ENCODE data around the gene AGBL4. TPM values are rescaled to one million over a fixed set of nuclear protein-coding genes. Genes with fewer than 3 reads are reported as not detected.
"Not testable (repeated sequence)": the region's sequence is repeated elsewhere in the genome, so short reads cannot be mapped to it uniquely, and the experiment has no call there.

The AGBL4 gene
- total RNA-seq, 2 experiments from 2014 or later = not detected

DNA sequence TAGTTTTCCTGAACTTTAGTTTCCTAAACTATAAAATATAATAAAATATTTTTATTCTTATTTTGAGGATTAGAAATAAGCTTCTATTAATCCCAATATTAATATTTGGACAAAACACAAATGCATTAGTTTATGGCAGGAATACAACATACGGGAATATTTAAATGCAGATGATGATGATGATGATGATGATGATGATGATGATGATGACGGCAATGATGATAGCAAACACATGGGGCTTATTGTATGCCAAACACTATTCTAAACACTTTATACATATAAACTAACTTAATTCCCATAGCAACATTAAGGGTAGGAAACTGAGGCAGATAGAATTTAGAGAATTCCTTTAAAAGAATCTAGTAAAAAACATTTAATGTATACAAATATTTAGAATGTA, 705.5 kb downstream of the AGBL4 start:
- no peaks in the 10 kb centered on the region for H3K36me3 Mint-ChIP-seq (ENCODE audit: low read depth)
- CTCF ChIA-PET = no interaction called here
- H3K4me3 Mint-ChIP-seq = no peak overlapping the region
- DNase-seq = no peak
- H3K4me1 Mint-ChIP-seq (ENCODE audit: low read depth) = no peaks in the 10 kb centered on the region
- H3K9me3 Mint-ChIP-seq = peaks cover 3% of the 10 kb centered on the region
- intact Hi-C loops (cut with micrococcal nuclease) = no loop called here
- no peak overlapping the region for H3K27ac Mint-ChIP-seq
- H3K27me3 Mint-ChIP-seq (ENCODE audit: low read depth) = no peaks in the 10 kb centered on the region

DNA sequence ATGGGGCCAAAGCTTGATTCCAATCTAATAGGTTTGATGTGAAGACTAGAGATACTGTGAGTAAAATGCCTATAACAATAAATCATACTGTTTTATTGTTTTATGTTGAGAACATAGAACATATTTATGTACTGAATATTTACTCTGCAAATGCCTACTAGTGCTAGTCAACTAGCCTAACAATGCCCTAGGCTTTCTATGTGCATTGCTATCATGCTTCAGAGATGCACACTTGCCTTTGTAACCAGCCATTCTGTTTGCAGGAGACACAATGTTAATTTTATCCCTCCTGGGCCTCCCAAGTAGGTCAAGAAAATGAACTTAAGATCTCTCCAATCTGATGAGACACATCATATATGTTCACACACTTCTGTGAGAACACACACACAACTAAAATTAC, 716.3 kb downstream of the AGBL4 start:
- CTCF ChIA-PET = no interaction called here
- no peak overlapping the region for H3K4me3 Mint-ChIP-seq
- H3K9me3 Mint-ChIP-seq = peaks cover 3% of the 10 kb centered on the region
- intact Hi-C loops (cut with micrococcal nuclease) = no loop called here
- H3K36me3 Mint-ChIP-seq (ENCODE audit: low read depth) = no peaks in the 10 kb centered on the region
- H3K4me1 Mint-ChIP-seq (ENCODE audit: low read depth) = no peaks in the 10 kb centered on the region
- DNase-seq = no peak
- H3K27me3 Mint-ChIP-seq (ENCODE audit: low read depth) = no peaks in the 10 kb centered on the region
- H3K27ac Mint-ChIP-seq = no peak overlapping the region

DNA sequence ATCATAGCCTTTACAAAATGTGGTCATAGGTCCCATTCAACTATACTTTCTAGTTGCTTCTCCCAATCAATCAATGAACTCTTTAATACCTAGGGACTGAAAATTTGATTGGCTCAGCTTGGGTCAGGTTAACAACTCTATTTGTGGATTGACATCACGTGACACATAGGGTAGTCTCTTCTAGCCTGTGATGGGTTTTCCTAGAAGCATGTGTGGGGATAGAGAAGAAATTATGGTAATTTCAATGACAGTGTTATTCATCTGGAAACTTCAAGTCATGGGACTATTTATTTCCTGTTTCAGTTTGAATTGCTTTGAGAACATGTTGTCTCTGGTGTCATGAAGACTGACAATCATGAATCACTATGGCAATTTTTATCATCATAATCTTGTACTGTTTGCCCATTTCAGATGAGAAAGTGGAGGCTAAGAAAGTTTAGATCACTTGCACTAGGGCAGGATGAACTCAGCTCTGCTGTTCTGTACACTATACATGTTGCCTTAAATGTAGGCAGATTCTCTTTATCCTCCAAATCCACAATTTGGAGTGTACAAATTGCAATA, 717.2 kb downstream of the AGBL4 start:
- Mint-ChIP-seq H3K27ac (no peak overlapping the region), H3K9me3 (peaks cover 5% of the 10 kb centered on the region), H3K4me3 (no peak overlapping the region), H3K27me3 (ENCODE audit: low read depth) (no peaks in the 10 kb centered on the region), H3K36me3 (ENCODE audit: low read depth) (no peaks in the 10 kb centered on the region), H3K4me1 (ENCODE audit: low read depth) (no peaks in the 10 kb centered on the region)
- CTCF ChIA-PET = no interaction called here
- DNase-seq = no peak
- intact Hi-C loops (cut with micrococcal nuclease) = no loop called here

DNA sequence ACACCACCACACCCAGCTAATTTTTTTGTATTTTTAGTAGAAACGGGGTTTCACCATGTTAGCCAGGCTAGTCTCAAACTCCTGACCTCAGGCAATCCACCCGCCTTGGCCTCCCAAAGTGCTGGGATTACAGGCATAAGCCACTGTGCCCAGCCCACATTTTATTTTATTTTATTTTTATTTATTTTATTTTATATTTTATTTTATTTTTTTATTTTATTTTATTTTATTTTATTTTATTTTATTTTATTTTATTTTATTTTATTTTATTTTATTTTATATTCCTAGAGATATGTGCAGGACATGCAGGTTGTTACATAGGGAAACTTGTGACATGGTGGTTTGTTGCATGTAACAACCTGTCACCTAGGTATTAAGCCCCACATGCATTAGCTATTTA, 721.4 kb downstream of the AGBL4 start:
- H3K36me3 Mint-ChIP-seq (ENCODE audit: low read depth); H3K9me3 Mint-ChIP-seq; H3K27ac Mint-ChIP-seq; H3K27me3 Mint-ChIP-seq (ENCODE audit: low read depth); DNase-seq; CTCF ChIA-PET; intact Hi-C loops (cut with micrococcal nuclease); H3K4me3 Mint-ChIP-seq; H3K4me1 Mint-ChIP-seq (ENCODE audit: low read depth): not testable (repeated sequence)

DNA sequence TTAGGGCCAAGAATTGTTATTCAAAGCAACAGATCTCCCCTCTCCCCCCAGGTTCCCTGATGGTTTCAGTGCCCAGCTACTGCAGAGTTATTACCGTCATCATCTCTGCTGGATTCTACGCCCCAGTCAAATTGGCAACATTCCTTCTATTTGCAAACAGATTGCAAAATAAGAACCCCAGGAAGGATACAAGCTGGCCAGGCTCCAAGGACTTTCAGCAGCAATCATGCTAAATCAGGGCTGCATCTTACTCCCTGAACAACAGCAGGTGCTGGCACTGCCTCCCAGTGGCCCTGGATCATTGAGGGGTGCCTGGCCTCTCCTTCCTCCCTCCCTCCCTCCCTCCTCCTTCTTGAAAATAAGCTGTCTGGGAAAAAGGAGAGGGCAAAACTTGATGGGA, 725.5 kb downstream of the AGBL4 start:
- Mint-ChIP-seq H3K36me3 (ENCODE audit: low read depth) (no peaks in the 10 kb centered on the region), H3K4me3 (no peak overlapping the region), H3K27me3 (ENCODE audit: low read depth) (no peaks in the 10 kb centered on the region), H3K27ac (no peak overlapping the region), H3K9me3 (peaks cover 7% of the 10 kb centered on the region), H3K4me1 (ENCODE audit: low read depth) (no peaks in the 10 kb centered on the region)
- intact Hi-C loops (cut with micrococcal nuclease) = no loop called here
- CTCF ChIA-PET = no interaction called here
- no peak for DNase-seq

DNA sequence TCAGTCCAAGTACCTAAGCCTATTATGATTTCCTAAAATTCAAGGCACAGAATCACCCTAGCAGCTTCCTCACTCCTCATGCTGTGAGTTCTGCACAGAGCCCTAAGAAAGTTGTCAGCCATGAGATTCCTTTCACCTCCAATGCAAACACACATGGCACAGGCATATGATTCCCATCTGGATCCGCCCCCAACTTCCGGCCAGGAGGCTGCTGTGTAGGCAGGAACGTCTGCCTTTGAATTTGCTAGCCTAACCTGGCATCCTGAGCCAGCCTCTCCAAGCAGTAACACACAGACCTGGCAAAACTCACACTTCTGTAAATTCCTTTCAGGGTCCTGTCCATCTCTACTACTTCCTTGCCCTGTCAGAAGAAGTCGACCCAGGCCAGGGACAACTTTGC, 726.0 kb downstream of the AGBL4 start:
- H3K4me1 Mint-ChIP-seq (ENCODE audit: low read depth) = no peaks in the 10 kb centered on the region
- CTCF ChIA-PET = no interaction called here
- no peak for DNase-seq
- H3K27me3 Mint-ChIP-seq (ENCODE audit: low read depth) = no peaks in the 10 kb centered on the region
- intact Hi-C loops (cut with micrococcal nuclease) = no loop called here
- H3K4me3 Mint-ChIP-seq = no peak overlapping the region
- H3K27ac Mint-ChIP-seq = no peak overlapping the region
- no peaks in the 10 kb centered on the region for H3K36me3 Mint-ChIP-seq (ENCODE audit: low read depth)
- H3K9me3 Mint-ChIP-seq = peaks cover 5% of the 10 kb centered on the region

DNA sequence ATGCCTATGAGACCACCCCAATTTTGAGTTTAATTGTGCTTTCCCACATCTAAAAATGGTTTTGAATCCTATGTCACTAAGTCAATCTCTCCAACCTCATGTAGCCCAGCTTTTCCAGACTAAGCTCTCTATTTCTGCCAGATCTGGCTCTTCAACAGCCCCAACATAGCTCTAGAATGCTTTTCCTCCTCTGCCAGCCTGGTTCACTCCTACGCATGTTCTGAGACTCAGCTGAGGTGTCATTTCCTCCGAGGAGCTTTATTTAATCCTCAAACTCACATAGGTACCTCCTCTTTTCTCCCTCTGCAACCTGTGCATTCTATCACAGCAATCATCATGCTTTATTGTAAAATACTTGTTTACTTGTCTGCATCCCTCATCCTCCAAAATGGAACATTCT, 729.2 kb downstream of the AGBL4 start:
- Mint-ChIP-seq H3K36me3 (ENCODE audit: low read depth) (no peaks in the 10 kb centered on the region), H3K4me3 (no peak overlapping the region), H3K27ac (no peak overlapping the region), H3K4me1 (ENCODE audit: low read depth) (no peaks in the 10 kb centered on the region), H3K27me3 (ENCODE audit: low read depth) (no peaks in the 10 kb centered on the region), H3K9me3 (peaks cover 4% of the 10 kb centered on the region)
- CTCF ChIA-PET = no interaction called here
- intact Hi-C loops (cut with micrococcal nuclease) = no loop called here
- no peak for DNase-seq

DNA sequence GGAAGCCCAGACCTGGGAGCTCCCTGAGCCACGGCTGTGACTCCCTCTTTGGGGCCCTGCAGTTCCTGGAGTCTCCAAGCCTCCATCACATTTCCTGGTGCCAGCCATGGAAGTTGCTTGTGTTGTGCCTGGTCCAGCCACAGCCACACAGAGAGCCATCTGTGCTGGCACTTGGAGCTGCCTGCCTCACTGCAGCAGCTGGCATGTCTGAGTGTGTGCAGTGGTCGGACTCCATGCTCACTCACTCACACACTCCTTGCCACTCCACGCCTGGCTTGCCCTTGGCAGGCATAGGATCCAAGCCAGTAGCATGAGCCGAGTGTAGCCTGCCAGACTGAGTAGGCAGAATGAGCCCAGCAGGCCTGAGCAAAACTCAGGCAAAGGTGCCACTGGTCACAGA, 730.7 kb downstream of the AGBL4 start:
- Mint-ChIP-seq H3K27me3 (ENCODE audit: low read depth) (no peaks in the 10 kb centered on the region), H3K27ac (no peak overlapping the region), H3K4me1 (ENCODE audit: low read depth) (no peaks in the 10 kb centered on the region), H3K9me3 (peaks cover 4% of the 10 kb centered on the region), H3K4me3 (no peak overlapping the region), H3K36me3 (ENCODE audit: low read depth) (no peaks in the 10 kb centered on the region)
- intact Hi-C loops (cut with micrococcal nuclease) = no loop called here
- CTCF ChIA-PET = no interaction called here
- DNase-seq = no peak

DNA sequence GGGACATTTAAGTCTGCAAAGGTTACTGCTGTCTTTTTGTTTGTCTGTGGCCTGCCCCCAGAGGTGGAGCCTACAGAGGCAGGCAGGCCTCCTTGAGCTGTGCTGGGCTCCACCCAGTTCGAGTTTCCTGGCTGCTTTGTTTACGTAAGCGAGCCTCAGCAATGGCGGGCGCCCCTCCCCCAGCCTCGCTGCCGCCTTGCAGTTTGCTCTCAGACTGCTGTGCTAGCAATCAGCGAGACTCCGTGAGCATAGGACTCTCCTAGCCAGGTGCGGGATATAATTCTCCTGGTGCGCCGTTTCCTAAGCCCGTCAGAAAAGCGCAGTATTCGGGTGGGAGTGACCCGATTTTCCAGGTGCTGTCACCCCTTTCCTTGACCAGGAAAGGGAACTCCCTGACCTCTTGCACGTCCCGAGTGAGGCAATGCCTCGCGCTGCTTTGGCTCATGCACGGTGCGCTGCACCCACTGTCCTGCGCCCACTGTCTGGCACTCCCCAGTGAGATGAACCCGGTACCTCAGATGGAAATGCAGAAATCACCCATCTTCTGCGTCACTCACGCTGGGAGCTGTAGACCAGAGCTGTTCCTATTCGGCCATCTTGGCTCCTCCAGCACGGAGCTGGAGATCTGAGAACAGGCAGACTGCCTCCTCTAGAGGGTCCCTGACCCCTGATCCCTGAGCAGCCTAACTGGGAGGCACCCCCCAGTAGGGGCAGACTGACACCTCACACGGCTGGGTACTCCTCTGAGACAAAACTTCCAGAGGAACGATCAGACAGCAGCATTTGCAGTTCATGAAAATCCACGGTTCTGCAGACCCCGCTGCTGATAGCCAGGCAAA, 766.3 kb downstream of the AGBL4 start:
- DNase-seq; CTCF ChIA-PET; H3K4me3 Mint-ChIP-seq; H3K36me3 Mint-ChIP-seq (ENCODE audit: low read depth); H3K4me1 Mint-ChIP-seq (ENCODE audit: low read depth); intact Hi-C loops (cut with micrococcal nuclease); H3K27me3 Mint-ChIP-seq (ENCODE audit: low read depth); H3K27ac Mint-ChIP-seq: not testable (repeated sequence)
- H3K9me3 Mint-ChIP-seq = peaks cover 14% of the 10 kb centered on the region

DNA sequence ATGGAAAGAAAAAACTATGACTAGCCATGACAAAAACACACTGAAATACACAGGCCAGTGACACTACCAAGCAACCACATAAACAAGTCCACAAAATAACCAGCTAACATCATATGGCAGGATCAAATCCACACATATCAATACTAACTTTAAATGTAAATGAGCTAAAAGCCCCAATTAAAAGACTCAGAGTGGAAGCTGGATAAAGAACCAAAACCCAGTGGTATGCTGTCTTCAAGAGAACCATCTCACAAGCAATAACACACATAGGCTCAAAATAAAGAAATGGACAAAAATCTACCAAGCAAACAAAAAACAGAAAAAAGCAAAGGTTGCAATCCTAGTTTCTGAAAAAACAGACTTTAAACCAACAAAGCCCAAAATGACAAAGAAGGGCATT, 770.8 kb downstream of the AGBL4 start:
- intact Hi-C loops (cut with micrococcal nuclease) = no loop called here
- H3K9me3 Mint-ChIP-seq = peaks cover 13% of the 10 kb centered on the region
- CTCF ChIA-PET = no interaction called here
- H3K27ac Mint-ChIP-seq = no peak overlapping the region
- no peaks in the 10 kb centered on the region for H3K36me3 Mint-ChIP-seq (ENCODE audit: low read depth)
- DNase-seq = no peak
- H3K4me3 Mint-ChIP-seq = no peak overlapping the region
- no peaks in the 10 kb centered on the region for H3K4me1 Mint-ChIP-seq (ENCODE audit: low read depth)
- H3K27me3 Mint-ChIP-seq (ENCODE audit: low read depth) = peaks cover 2% of the 10 kb centered on the region

DNA sequence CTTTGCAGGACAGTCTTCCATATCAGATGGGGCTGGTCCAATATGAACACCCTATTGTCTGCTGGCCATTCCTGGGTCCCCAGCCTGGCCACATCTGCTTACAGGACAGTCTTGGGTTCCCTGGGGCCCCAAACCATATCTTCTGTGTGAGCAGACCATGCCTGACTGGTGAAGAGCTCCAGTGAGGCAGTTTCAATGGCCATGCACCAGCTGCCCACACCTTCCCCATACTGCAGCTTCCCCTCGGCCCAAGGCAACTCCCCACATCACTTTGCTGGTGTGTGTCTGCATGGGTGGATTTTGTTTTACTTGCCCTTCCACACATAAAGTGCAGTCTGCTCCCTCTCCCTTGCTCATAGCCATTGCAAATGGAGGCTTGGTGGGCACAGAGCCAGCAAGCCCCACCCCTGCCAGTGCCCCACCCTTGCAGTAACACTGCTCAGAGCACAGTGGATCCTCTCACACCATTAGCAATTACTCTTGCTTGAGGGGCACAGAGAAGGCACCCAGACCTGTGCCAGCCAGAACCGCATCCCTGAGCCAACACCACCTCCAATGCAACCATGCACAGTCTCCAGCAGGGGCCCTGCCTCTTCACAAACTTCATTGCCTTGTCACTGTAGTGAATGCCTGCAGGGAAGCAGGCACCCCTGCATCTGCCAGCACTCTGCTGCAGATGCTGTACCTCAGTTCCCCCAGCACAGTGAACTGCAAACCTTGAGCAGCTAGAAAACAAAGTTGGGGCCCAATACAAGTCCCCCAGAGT, 772.6 kb downstream of the AGBL4 start:
- H3K4me3 Mint-ChIP-seq = no peak overlapping the region
- H3K4me1 Mint-ChIP-seq (ENCODE audit: low read depth) = no peaks in the 10 kb centered on the region
- no peak overlapping the region for H3K27ac Mint-ChIP-seq
- no peak for DNase-seq
- CTCF ChIA-PET = interaction anchor here (0.5 kb wide), 1 partner anchor 80 kb away, joined by 3 read pairs; no protein-coding TSS in a partner anchor
- H3K9me3 Mint-ChIP-seq = peaks cover 11% of the 10 kb centered on the region
- H3K36me3 Mint-ChIP-seq (ENCODE audit: low read depth) = no peaks in the 10 kb centered on the region
- H3K27me3 Mint-ChIP-seq (ENCODE audit: low read depth) = peaks cover 2% of the 10 kb centered on the region
- intact Hi-C loops (cut with micrococcal nuclease) = no loop called here

DNA sequence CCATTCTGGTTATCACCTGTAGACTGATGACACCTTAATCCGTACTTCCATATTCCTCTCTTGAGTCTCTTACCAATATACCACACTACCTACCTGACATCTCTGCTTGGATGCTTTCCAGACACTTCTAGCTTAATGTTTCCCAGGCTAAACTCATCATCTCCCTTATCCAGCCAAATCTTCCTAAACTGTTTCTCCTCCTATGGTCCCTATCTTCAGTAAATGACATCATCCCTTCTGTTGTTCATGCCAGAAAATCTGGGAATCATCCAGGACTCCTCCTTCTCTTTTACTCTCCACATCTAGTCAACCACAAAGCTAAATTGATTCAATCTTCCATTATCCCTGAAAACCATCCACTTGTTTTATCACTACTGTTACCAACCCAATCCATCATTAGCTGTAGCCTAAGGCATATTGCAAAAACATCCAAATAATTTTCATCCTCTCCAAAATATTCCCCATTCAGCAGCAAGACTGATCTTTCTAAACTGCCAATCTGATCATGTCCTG, 783.0 kb downstream of the AGBL4 start:
- no peaks in the 10 kb centered on the region for H3K36me3 Mint-ChIP-seq (ENCODE audit: low read depth)
- CTCF ChIA-PET = no interaction called here

DNA sequence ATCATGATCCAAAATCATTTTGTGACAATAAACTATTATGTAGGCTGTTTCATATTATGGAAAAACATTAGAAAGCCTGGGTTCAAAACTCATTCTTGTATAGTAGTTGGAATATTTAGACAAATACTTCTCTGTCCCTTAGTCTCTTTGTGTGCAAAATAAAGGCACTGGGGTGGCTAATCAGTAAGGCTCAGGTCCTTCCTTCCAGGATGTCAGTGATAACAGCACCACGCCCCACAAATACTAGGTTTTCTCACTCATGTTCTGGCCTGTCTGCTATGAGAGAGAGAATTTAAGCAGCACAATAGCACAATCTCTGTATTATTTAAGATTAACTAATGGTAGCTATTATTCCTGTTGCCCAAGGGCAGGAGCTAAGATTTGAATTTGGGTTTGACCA, 788.8 kb downstream of the AGBL4 start:
- intact Hi-C loops (cut with micrococcal nuclease) = no loop called here
- Mint-ChIP-seq H3K27me3 (ENCODE audit: low read depth) (peaks cover 4% of the 10 kb centered on the region), H3K4me1 (ENCODE audit: low read depth) (no peaks in the 10 kb centered on the region), H3K4me3 (no peak overlapping the region), H3K9me3 (peaks cover 2% of the 10 kb centered on the region), H3K27ac (no peak overlapping the region), H3K36me3 (ENCODE audit: low read depth) (no peaks in the 10 kb centered on the region)
- CTCF ChIA-PET = no interaction called here
- no peak for DNase-seq

More for the DNA sequence above, 783.0 kb downstream of the AGBL4 start:
- DNase-seq = no peak
- intact Hi-C loops (cut with micrococcal nuclease) = no loop called here
- Mint-ChIP-seq H3K9me3 (peaks cover 2% of the 10 kb centered on the region), H3K4me3 (no peak overlapping the region), H3K27ac (no peak overlapping the region), H3K4me1 (ENCODE audit: low read depth) (no peaks in the 10 kb centered on the region), H3K27me3 (ENCODE audit: low read depth) (no peaks in the 10 kb centered on the region)

Data from activated naive CD4-positive, alpha-beta T cell treated with anti-CD3 and anti-CD28 coated beads for 36 hours (primary cell).